ENCODE data around the gene URM1. TPM values are rescaled to one million over a fixed set of nuclear protein-coding genes. Genes with fewer than 3 reads are reported as not detected.

URM1 gene
- total RNA-seq, 1 experiment from 2014 or later, result 45.4 TPM

DNA sequence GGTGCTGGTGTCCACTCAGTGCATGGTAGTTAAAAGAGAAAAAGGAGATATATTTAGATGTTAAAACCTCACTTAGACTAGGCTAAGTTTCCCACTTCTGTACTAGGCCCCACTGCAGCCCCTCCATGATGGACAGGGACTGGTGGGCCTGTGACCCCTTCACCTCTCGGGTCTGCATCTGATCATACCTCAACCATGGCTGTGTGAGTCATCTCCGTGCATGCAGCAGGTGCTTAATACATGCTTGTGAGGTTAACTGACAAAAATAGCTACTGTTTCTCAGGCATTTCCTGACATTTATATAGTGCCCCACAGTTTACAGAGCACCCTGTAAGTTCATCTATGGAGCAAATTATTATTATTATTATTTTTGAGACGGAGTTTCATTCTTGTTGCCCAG lies 8.4 kb upstream of the URM1 start:
- no TSS peak for BruUV-seq (replicated peaks)

DNA sequence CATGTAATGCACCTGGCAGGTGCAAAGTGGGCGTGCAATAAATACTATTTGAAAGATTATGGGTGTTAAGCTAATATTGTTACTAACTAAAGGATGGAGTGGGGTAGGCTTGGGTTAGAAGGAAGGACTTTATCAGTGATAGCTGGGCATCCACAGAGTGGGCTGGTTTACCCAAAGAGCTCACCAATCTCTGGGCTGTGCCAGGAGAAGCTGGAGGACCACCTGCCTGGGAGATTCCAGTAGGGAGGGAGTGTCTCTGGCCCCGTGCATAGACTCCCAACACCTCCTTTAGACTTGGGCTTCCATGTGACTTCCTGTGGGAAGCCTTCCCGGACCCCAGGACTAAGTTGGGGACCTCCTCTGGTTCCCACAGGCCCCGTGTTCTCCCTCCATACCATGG lies 5.6 kb upstream of the URM1 start:
- ATAC-seq, result no peak
- H3K4me3 ChIP-seq (ENCODE audit: low read depth in 2 of 2, low read length in 2 of 2), result no peak overlapping the region

More for the DNA sequence above, 8.4 kb upstream of the URM1 start:
- Histone ChIP-seq H3K4me1 (ENCODE audit: control insufficient read depth, insufficient read depth, low read length) (peaks cover 3% of the 10 kb centered on the region; the same call in 1 of the 2 replicates), H3K4me3 (ENCODE audit: low read depth in 2 of 2, low read length in 2 of 2) (no peak overlapping the region), H3K9me3 (ENCODE audit: control insufficient read depth, insufficient read depth, low read depth, low read length) (no peaks in the 10 kb centered on the region), H3K36me3 (ENCODE audit: control insufficient read depth, insufficient read depth, low read length) (no peaks in the 10 kb centered on the region), H3K27ac (ENCODE audit: low read length) (no peak overlapping the region), H3K27me3 (ENCODE audit: control insufficient read depth, insufficient read depth, low read length) (no peaks in the 10 kb centered on the region)
- ChIA-PET CTCF (interaction anchor here (0.6 to 1.8 kb wide), 9 partner anchors 9 to 1693 kb away, joined by 3 to 13 read pairs (median 5); partner anchors contain the start of genes CERCAM and URM1), POLR2A (interaction anchor here (0.5 kb wide), 1 partner anchor 408 kb away, joined by 3 read pairs; no protein-coding TSS in a partner anchor)
- DNase-seq (ENCODE audit: low read depth, low spot score), result no peak
- in situ Hi-C loops (cut with HindIII; ENCODE audit: low pct_unique_long_range_greater_than_20kb, low sequenced_read_pairs), result no loop called here
- TF ChIP-seq TCF7L2 (IDR thresholded peaks at IDR 0.05; ENCODE audit: low read depth, low read length) (no peak), POLR2AphosphoS5 (IDR thresholded peaks at IDR 0.05; ENCODE audit: low read depth, low read length) (no peak), CTCF (IDR thresholded peaks at IDR 0.05) (no peak), SIN3A (IDR thresholded peaks at IDR 0.05; ENCODE audit: borderline replicate concordance, insufficient read depth, low read depth, low read length) (no peak), REST (IDR thresholded peaks at IDR 0.05; ENCODE audit: insufficient read depth in 1 of 2, low read depth in 2 of 2, low read length in 1 of 2) (no peak)
- ATAC-seq, result no peak
- intact Hi-C loops (cut with micrococcal nuclease; ENCODE audit: unreplicated experiment), result loop anchor here (1.0 kb wide), 1 partner anchor 50 kb away; no protein-coding TSS in a partner anchor

More for the DNA sequence above, 5.6 kb upstream of the URM1 start:
- ChIA-PET POLR2A (no interaction called here), CTCF (interaction anchor here (0.6 kb wide), 1 partner anchor 70 kb away, joined by 3 read pairs; no protein-coding TSS in a partner anchor)
- no peak for TF ChIP-seq REST (IDR thresholded peaks at IDR 0.05; ENCODE audit: insufficient read depth in 1 of 2, low read depth in 2 of 2, low read length in 1 of 2)
- TF ChIP-seq TCF7L2 (IDR thresholded peaks at IDR 0.05; ENCODE audit: low read depth, low read length), result no peak
- Histone ChIP-seq H3K4me1 (ENCODE audit: control insufficient read depth, insufficient read depth, low read length) (peaks cover 3% of the 10 kb centered on the region), H3K27me3 (ENCODE audit: control insufficient read depth, insufficient read depth, low read length) (no peaks in the 10 kb centered on the region), H3K27ac (ENCODE audit: low read length) (no peak overlapping the region), H3K9me3 (ENCODE audit: control insufficient read depth, insufficient read depth, low read depth, low read length) (no peaks in the 10 kb centered on the region), H3K36me3 (ENCODE audit: control insufficient read depth, insufficient read depth, low read length) (no peaks in the 10 kb centered on the region; the same call in 1 of the 2 replicates)
- no peak for DNase-seq (ENCODE audit: low read depth, low spot score)
- in situ Hi-C loops (cut with HindIII; ENCODE audit: low pct_unique_long_range_greater_than_20kb, low sequenced_read_pairs) (no loop called here), intact Hi-C loops (cut with micrococcal nuclease; ENCODE audit: unreplicated experiment) (no loop called here)
- no TSS peak for BruUV-seq (replicated peaks)

Measured in Panc1 (cell line).